ENCODE results near the gene TMEM156.
"Not testable (repeated sequence)": the region's sequence is repeated elsewhere in the genome, so short reads cannot be mapped to it uniquely, and the experiment has no call there.

The TMEM156 gene

DNA sequence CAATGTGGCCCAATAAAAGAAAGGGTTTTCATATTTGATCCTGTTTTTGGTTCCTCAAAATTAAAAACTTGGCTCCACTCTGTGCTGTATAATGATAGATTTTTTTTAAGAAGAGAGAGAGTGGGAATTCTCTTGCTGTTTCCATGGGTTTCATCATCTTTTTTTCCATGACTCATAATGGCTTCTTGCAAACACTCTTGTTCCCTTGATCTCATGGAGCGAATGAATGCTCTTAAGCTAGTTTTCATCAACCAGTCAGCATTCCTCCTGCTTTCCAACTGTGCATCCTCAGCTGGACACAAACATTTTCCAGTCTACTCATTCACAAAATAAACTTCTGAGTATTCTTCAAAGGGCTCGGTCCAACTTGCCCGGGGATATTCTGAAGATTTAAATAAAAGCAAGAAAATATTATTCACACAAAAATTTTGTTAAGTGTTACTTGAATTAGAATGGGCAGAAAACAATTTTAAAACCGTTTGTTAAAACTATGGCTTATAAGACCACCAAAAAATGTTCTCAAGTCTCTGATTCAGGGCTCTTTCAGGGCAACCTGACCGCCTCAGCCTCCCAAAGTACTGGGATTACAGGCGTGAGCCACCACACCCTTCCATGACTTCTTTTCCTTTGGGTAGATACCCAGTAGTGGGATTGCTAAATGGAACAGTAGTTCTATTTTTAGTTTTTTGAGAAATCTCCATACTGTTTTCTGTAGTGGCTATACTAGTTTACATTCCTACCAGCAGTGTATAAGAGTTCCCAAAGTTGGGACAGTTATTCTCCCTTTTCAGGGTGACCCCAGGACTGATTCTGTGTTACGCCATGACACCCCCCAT is 64.7 kb downstream of the TMEM156 start:
- no peak overlapping the region for H3K4me3 ChIP-seq (ENCODE audit: control insufficient read depth, low read depth, low read length)
- peak; percentile 98 for DNase-seq (ENCODE audit: low read depth)
- TF ChIP-seq, protein P1, sequence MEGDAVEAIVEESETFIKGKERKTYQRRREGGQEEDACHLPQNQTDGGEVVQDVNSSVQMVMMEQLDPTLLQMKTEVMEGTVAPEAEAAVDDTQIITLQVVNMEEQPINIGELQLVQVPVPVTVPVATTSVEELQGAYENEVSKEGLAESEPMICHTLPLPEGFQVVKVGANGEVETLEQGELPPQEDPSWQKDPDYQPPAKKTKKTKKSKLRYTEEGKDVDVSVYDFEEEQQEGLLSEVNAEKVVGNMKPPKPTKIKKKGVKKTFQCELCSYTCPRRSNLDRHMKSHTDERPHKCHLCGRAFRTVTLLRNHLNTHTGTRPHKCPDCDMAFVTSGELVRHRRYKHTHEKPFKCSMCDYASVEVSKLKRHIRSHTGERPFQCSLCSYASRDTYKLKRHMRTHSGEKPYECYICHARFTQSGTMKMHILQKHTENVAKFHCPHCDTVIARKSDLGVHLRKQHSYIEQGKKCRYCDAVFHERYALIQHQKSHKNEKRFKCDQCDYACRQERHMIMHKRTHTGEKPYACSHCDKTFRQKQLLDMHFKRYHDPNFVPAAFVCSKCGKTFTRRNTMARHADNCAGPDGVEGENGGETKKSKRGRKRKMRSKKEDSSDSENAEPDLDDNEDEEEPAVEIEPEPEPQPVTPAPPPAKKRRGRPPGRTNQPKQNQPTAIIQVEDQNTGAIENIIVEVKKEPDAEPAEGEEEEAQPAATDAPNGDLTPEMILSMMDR (IDR thresholded peaks at IDR 0.05; ENCODE audit: control insufficient read depth, insufficient read depth, low read depth, low read length, missing control alignments), result no peak

DNA sequence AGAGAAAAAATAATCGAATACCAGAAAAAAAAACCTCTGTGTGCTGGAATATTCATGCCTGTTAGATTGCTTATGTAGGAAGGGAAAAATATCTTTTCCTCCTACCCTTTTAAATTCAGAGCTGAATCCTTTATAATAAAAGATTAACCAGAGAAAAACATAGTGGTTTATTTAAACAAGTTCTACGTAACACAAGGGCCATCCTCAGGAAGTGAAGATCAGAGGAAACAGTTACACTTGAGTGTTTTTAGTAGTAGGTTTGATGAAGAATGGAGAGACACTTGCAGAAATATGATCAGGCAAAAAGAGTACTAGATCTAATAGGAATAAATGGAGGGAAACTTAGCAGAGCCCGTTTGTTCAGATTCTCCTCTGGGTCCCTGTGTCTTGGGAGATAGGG is 66.3 kb downstream of the TMEM156 start:
- H3K4me3 ChIP-seq (ENCODE audit: control insufficient read depth, low read depth, low read length), result no peak overlapping the region
- no peak for DNase-seq (ENCODE audit: low read depth)
- TF ChIP-seq, protein P1 (IDR thresholded peaks at IDR 0.05; ENCODE audit: control insufficient read depth, insufficient read depth, low read depth, low read length, missing control alignments), result no peak

- no peak overlapping the region for H3K4me3 ChIP-seq (ENCODE audit: control insufficient read depth, low read depth, low read length)
- DNase-seq (ENCODE audit: low read depth), result no peak
- TF ChIP-seq, protein P1 (IDR thresholded peaks at IDR 0.05; ENCODE audit: control insufficient read depth, insufficient read depth, low read depth, low read length, missing control alignments), result no peak
Observed at GRCh38 chr4:38964942-38965775, 67.0 kb downstream of the TMEM156 start.

- H3K4me3 ChIP-seq (ENCODE audit: control insufficient read depth, low read depth, low read length), result not testable (repeated sequence)
Observed at GRCh38 chr4:38959248-38959647, 73.0 kb downstream of the TMEM156 start.

DNA sequence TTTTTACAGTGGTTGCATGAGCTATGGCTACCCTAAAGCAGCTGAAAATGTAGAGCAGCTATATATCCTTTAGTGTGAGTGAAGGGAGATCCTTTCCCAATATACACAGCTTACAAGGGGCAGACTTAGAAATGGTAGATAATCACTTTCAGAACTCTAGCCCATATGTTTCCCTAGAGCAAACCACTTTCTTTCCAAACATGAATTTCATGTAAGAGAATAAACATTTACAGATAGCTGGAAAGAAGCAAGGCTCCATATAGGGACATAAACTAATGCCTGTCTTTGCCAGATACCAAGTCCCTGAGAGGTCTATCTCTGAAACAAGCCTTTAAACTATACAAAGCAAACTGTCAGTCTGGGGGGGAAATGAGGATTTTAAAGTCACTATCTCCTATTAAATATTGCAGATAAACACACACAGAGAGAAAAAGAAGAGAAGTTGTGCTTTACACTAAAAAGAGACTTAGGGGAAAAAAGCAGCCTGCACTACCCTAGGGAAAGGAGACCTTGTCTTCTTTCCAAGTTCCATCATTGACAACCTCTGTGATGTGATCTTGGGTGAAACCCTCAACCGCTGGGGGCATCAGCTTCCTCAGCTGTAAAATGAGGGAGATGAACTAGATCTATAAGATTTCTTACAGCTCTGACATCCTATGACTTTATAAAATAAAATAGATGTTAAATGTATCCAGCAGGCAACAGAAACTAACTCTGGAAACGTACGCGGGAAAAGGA is 73.6 kb downstream of the TMEM156 start:
- TF ChIP-seq, protein P1 (IDR thresholded peaks at IDR 0.05; ENCODE audit: control insufficient read depth, insufficient read depth, low read depth, low read length, missing control alignments), result no peak
- no peak overlapping the region for H3K4me3 ChIP-seq (ENCODE audit: control insufficient read depth, low read depth, low read length)
- no peak for DNase-seq (ENCODE audit: low read depth)

More at GRCh38 chr4:38959248-38959647, 73.0 kb downstream of the TMEM156 start:
- not testable (repeated sequence) for DNase-seq (ENCODE audit: low read depth)

DNA sequence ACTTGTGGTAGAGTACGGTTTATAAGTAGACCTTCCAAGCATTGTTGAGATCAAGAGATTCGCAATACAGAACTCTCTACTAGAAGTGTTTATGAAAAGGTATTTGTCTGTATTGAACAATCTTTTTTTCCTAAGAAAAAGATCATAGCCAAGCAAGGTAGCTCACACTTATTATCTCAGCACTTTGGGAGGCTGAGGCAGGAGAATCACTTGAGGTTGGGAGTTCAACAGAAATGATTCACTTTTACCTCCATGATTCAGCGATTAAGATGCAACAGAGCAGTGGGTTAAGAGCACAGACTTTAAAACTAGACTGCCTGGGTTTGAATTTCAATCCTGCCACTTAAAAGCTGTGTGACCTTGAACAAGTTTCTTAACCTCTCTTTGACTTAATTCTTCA is 74.3 kb downstream of the TMEM156 start:
- H3K4me3 ChIP-seq (ENCODE audit: control insufficient read depth, low read depth, low read length), result no peak overlapping the region
- TF ChIP-seq, protein P1 (IDR thresholded peaks at IDR 0.05; ENCODE audit: control insufficient read depth, insufficient read depth, low read depth, low read length, missing control alignments), result no peak
- DNase-seq (ENCODE audit: low read depth), result no peak
